Measurements from ENCODE around the gene MUCL3.

GRCh38 chr6:30917041-30917440 is 23.7 kb upstream of the MUCL3 start:
- TF ChIP-seq CTCF (conservative IDR thresholded peaks at IDR 0.05; ENCODE audit: low read depth, low read length) (no peak), EZH2 (IDR thresholded peaks at IDR 0.05; ENCODE audit: borderline replicate concordance, low read depth, low read length, poor library complexity, severe bottlenecking) (no peak)
